NCI-H345 treated with DMSO at 0.1 percent for 48 hours (cell line): ENCODE data around the gene SLC6A19.

Experiments used
- DNase-seq: peaks from one replicate; lab custom pipeline; 2025; ENCODE audit not compliant: unreplicated experiment; lab: John Stamatoyannopoulos, UW

The SLC6A19 gene

DNA sequence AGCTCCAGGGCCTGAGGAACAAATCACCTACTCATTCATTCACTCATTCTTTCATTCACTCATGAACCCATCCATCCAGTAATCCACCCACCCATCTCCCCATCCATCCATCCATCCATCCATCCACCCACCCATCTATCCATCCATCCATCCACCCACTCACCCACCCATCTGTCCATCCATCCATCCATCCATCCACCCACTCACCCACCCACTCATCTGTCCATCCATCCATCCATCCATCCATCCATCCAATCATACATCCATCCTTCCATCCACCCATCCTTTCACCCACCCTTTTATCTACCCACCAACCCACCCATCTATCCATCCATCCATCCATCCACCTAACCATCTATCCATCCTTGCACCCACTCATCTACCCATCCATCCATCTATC is 35.5 kb upstream of the SLC6A19 start:
- no peak for DNase-seq

- no peak for DNase-seq
Observed at GRCh38 chr5:1166370-1166769, 35.0 kb upstream of the SLC6A19 start.

DNA sequence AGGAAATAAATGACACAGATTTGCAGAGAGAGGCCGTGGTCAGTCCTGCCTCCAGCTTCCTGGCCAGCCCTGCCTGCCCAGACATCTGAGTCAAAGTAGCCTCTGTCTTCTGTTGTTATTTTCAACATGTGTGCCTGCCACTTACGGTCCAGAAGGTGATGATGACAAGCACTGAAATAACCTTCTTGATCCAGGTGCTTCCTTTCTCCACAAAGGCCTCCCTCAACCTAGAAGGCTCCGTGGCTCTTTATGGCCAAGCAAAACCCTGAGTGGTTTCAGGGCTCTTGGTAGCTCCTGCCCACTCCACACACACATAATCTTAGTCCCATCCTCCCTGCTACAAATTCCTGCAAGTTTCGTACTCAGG is 34.1 kb upstream of the SLC6A19 start:
- DNase-seq, result no peak

DNA sequence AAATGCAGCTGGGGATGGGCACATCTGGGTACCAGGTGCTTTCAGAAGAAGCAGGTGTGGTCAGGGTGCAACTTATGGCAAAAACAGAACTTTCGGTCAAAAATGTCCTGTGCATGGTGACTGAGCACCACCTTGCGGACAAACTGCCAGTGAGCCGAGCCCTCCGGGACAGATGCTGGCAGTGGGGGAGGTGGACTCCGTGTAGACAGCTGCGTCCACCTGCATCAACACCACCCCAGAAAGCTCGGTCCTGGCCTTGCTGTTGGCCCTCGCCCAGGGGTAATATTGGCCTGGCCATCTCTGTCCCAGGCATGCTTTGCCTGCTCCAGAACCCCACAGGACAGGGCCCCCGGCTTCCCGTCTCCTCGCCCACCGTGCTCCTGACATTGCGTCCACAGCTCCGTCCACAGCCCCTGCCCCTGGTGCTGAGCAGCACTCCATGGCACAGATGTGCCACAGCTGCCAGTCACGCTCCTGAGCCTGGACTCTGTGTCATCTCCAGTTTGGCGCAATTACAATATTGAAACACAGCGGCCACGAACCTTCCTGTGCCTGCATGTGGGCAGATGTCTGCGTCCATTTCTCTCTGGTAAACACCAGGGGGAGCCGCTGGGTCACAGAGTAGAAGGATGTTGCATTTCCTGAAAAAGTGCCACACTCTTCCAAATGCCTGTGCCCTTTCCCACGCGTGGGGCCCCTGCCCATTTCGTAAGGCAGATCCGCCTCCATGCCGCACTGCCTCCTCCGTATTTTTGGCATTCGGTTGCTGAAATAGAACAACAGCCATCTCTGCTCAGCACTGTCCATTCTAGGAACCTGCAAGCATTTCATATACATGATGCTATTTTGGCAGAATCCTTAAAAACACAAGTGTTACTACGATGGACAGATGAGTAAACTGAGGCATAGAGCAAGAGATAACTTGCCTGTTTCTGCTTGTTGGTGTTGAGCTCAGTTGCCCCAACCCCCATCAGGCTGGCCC is 33.4 kb upstream of the SLC6A19 start:
- DNase-seq, result peak; percentile 59

GRCh38 chr5:1168796-1169195 is 32.6 kb upstream of the SLC6A19 start:
- no peak for DNase-seq

- DNase-seq, result no peak
Observed at GRCh38 chr5:1169211-1170115, 31.9 kb upstream of the SLC6A19 start.

- no peak for DNase-seq
Observed at GRCh38 chr5:1171340-1171941, 30.0 kb upstream of the SLC6A19 start.

DNA sequence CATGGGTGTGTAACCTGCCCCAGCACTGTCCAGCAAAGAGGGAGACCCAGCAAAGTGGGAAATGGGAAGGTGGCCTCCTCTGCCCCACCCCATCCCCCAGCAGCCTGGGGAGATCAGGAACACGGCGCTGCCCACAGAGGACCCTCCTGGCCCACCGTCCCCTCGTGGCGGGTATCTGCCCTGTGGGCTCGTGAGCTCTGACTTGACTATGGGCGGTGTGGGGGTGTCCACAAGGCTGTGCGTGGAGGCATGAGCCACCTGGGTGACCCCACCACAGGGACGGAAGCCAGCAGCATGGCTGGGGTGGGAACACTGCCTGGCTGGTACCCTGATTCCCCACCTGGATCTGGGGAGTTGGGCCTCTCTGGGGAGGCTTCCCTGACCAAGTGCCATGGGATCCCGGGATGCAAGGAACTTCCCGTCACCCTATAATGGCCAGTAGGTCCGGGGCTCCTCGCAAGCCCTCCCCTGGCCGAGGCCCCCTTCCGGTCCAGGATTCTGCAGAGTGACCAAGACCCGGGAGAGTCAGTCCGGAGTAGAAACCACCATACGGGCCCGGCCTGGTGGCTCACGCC is 29.3 kb upstream of the SLC6A19 start:
- no peak for DNase-seq

DNA sequence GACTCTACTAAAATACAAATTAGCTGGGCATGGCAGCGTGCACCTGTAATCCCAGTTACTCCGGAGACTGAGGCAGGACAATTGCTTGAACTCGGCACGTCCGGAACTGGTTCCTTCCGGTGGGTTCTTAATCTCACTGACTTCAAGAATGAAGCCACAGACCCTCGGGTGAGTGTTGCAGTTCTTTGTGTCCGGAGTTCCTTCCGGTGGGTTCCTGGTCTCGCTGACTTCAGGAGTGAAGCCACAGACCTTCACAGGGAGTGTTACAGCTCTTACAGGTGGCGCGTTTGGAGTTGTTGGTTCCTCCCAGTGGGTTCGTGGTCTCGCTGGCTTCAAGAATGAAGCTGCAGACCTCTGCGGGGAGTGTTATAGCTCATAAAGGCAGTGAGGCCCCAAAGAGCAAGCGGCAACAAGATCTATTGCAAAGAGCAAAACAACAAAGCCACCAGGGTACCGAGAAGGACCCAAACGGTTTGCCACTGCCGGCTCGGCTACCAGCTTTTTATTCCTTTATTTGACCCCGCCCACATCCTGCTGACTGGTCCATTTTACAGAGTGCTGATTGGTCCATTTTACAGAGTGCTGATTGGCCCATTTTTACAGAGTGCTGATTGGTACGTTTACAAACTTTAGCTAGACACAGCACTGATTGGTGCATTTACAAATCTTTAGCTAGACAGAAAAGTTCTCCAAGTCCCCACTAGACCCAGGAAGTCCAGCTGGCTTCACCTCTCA is 28.6 kb upstream of the SLC6A19 start:
- DNase-seq, result no peak

- no peak for DNase-seq
Observed at GRCh38 chr5:1173485-1174070, 27.8 kb upstream of the SLC6A19 start.

- no peak for DNase-seq
Observed at GRCh38 chr5:1174122-1174936, 27.1 kb upstream of the SLC6A19 start.

- DNase-seq, result no peak
Observed at GRCh38 chr5:1175015-1175414, 26.4 kb upstream of the SLC6A19 start.

- DNase-seq, result no peak
Observed at GRCh38 chr5:1175801-1176472, 25.5 kb upstream of the SLC6A19 start.

GRCh38 chr5:1176473-1177391 is 24.7 kb upstream of the SLC6A19 start:
- no peak for DNase-seq

- no peak for DNase-seq
Observed at GRCh38 chr5:1177826-1178528, 23.4 kb upstream of the SLC6A19 start.

GRCh38 chr5:1178529-1179382 is 22.6 kb upstream of the SLC6A19 start:
- DNase-seq, result no peak
